Left ventricle myocardium superior (tissue), 1 donor: ENCODE measurements around the gene MBD3. TPM values are rescaled to one million over a fixed set of nuclear protein-coding genes. Genes with fewer than 3 reads are reported as not detected.
"Not testable (repeated sequence)": the region's sequence is repeated elsewhere in the genome, so short reads cannot be mapped to it uniquely, and the experiment has no call there.

ENCODE experiments used
- ATAC-seq: fragments of 200-7000 bp; cut with Tn5 transposase; one replicate; pipeline ENCODE4 v1.9.1; 2020; ENCODE audit warnings: mild to moderate bottlenecking, moderate library complexity
- DNase-seq: peaks from one replicate; pipeline ENCODE4 v3.0.0-alpha.2; 2020
- intact Hi-C: fragments of 100-400 bp; cut with micrococcal nuclease; formaldehyde crosslinking; loops from one replicate; pipeline ENCODE4 v1.11.0; 2022
- total RNA-seq: library from RNA; stranded (reverse); fragmentation: NEBNext Ultra II Directional; extraction: Animal tissue kit (Norgen Biotek cat#: 25700); gene quantifications from one replicate; pipeline ENCODE4 v1.2.1, GENCODE V29; 2021
- donor health status: DM: no; HTN: yes; CAD: no; lungs with severe emphysema.

The MBD3 gene
- total RNA-seq, 1 donor from 2014 or later, result 59.0 TPM

GRCh38 chr19:1556390-1557070 lies 36.1 kb downstream of the MBD3 start:
- no peak for DNase-seq
- ATAC-seq, result no peak
- intact Hi-C loops, result no loop called here

GRCh38 chr19:1555487-1556389 lies 36.9 kb downstream of the MBD3 start:
- intact Hi-C loops, result no loop called here
- no peak for ATAC-seq

GRCh38 chr19:1554968-1555367 lies 37.7 kb downstream of the MBD3 start:
- intact Hi-C loops, result no loop called here
- DNase-seq, result no peak
- no peak for ATAC-seq

More at GRCh38 chr19:1555487-1556389, 36.9 kb downstream of the MBD3 start:
- no peak for DNase-seq

GRCh38 chr19:1553415-1553814 lies 39.2 kb downstream of the MBD3 start:
- ATAC-seq (no peak), DNase-seq (no peak)
- intact Hi-C loops, result no loop called here

- DNase-seq (no peak), ATAC-seq (no peak)
- intact Hi-C loops, result no loop called here
Observed at GRCh38 chr19:1551068-1552040, 41.3 kb downstream of the MBD3 start.

GRCh38 chr19:1549332-1549945 lies 43.2 kb downstream of the MBD3 start:
- intact Hi-C loops, result no loop called here
- no peak for ATAC-seq
- no peak for DNase-seq

GRCh38 chr19:1540365-1540925 lies 52.2 kb downstream of the MBD3 start:
- peak; percentile 48 for DNase-seq
- ATAC-seq, result peak; percentile 72
- intact Hi-C loops, result no loop called here

- DNase-seq, intact Hi-C loops, ATAC-seq: not testable (repeated sequence)
Observed at GRCh38 chr19:1539749-1540148, 52.9 kb downstream of the MBD3 start.

- ATAC-seq (no peak), DNase-seq (no peak)
- intact Hi-C loops, result no loop called here
Observed at GRCh38 chr19:1538978-1539377, 53.7 kb downstream of the MBD3 start.

GRCh38 chr19:1535699-1536098 lies 57.0 kb downstream of the MBD3 start:
- DNase-seq, ATAC-seq, intact Hi-C loops: not testable (repeated sequence)

- ATAC-seq, result no peak
- intact Hi-C loops, result no loop called here
- no peak for DNase-seq
Observed at GRCh38 chr19:1534972-1535371, 57.7 kb downstream of the MBD3 start.

- no peak for DNase-seq
- intact Hi-C loops, result no loop called here
- ATAC-seq, result no peak
Observed at GRCh38 chr19:1533510-1534150, 59.0 kb downstream of the MBD3 start.

GRCh38 chr19:1532003-1532402 lies 60.7 kb downstream of the MBD3 start:
- no peak for ATAC-seq
- no peak for DNase-seq
- intact Hi-C loops, result no loop called here

GRCh38 chr19:1531587-1531986 lies 61.1 kb downstream of the MBD3 start:
- ATAC-seq (no peak), DNase-seq (no peak)
- intact Hi-C loops, result no loop called here

GRCh38 chr19:1530856-1531255 lies 61.8 kb downstream of the MBD3 start:
- ATAC-seq, intact Hi-C loops, DNase-seq: not testable (repeated sequence)

- no peak for DNase-seq
- intact Hi-C loops, result no loop called here
- ATAC-seq, result no peak
Observed at GRCh38 chr19:1529430-1529816, 63.2 kb downstream of the MBD3 start.

- intact Hi-C loops, result no loop called here
- DNase-seq, result no peak
- ATAC-seq, result no peak
Observed at GRCh38 chr19:1528596-1529429, 63.9 kb downstream of the MBD3 start.
